ENCODE data around the gene IRGC.
"Not testable (repeated sequence)": the region's sequence is repeated elsewhere in the genome, so short reads cannot be mapped to it uniquely, and the experiment has no call there.

DNA sequence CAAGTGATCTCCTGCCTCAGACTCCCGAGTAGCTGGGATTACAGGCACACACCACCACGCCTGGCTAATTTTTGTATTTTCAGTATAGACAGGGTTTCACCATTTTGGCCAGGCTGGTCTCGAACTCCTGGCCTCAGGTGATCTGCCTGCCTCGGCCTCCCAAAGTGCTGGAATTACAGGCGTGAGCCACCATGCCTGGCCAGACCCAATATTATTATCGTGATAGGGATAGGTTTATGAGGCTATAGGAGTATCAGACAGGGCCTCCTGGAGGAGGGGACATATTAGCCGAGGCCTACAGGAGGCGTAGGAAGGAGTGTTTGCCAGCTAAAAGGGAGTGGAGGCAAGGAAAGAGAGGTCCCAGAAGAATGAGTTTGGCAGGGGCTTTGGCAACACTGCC lies 48.8 kb downstream of the IRGC start:
- TF ChIP-seq CTCF (IDR thresholded peaks at IDR 0.05); POLR2A (IDR thresholded peaks at IDR 0.05); POLR2AphosphoS5 (IDR thresholded peaks at IDR 0.05; ENCODE audit: insufficient read depth in 1 of 2, low read depth in 1 of 2): not testable (repeated sequence)
